Germinal center (tissue), 1 donor: ENCODE results near the gene ESR2.
"Not testable (repeated sequence)": the region's sequence is repeated elsewhere in the genome, so short reads cannot be mapped to it uniquely, and the experiment has no call there.

Experiments
- DNase-seq: peaks from one replicate; pipeline ENCODE4 v3.0.0; 2012; ENCODE audit warnings: mixed read lengths, low spot score

The ESR2 gene

DNA sequence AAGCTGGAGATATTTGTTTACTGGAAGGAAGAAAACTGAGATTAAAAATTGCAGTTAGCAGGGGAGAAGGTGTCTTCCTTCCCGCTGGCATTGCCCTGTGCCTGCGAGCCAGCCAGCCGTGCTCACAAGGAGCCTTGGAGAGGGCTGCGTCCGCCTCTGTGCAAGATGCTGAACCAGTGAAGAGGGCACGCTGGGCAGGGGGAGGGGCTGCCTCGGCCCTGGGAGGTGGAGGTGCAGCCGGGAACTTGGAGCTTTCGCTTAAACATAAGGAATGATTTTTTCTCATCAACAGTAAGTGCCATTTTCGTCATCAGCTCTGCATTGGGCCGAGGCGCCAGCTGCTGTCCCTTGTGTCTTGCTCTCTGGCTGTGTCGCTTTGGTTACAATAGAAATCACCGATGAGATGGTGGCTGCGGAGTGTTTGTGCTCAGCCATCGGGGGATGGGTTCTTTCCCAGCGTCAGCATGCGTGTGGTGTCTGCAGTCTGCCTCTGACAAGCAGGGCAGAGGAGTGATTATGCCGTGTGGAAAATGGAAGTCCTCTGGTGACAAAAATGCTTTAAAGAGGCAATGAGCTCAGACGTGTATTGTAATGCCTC is 97.3 kb downstream of the ESR2 start:
- DNase-seq: no peak

DNA sequence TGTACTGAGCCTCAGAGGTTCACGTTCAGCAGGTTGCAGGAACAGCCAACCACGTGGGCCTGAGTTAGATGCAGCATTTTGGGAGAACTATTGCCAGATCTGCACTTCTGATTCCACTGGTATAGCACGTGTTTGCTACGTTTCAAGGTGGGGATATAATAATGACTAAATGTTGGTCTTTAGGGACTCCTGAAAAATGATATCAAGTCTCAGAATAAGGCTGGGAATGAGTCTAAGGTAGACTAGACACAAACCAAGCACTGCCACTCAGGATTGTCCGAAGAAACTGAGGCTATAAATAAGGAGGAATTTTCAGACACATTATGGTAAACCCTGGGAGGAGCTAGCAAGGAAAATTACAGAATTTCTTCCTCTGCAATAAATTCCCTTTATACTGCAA is 98.1 kb downstream of the ESR2 start:
- DNase-seq: no peak

GRCh38 chr14:64195199-64195598 is 99.0 kb downstream of the ESR2 start:
- no peak for DNase-seq

DNA sequence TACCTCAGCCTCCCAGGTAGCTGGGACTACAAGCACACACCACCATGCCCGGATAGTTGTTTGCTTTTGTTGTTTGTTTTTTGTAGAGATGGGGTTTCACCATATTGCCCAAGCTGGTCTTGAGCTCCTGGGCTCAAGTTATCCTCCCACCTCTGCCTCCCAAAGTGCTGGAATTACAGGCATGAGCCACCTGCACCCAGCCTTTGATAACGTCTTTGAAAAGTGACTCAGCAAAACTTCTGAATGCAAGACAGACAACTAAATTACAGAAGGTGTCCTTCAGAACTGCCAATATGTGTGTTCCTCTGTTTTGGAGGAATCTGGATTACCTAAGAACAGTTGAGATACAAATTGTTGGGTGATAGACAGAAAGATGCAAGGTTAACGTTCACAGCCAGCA is 99.8 kb downstream of the ESR2 start:
- no peak for DNase-seq

GRCh38 chr14:64193821-64194220 is 100.3 kb downstream of the ESR2 start:
- no peak for DNase-seq

DNA sequence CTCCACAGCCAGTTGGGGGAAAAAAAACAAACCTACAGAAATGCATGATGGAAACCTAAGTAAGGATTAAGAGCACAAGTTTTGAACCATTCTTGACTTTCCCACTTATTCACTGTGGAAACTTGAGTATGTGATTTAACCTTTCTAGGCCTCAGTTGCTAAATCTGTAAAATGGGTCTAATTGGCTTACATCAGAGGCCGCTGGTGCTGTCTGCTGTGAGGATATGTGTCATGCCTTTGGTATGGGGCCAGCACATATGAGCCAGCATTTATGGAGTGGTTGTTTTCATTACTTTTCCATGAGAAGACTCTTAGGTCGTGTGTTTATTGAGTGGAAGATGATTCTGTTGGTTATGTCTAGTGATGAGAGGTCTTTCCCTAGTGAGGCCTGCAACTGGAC is 102.4 kb downstream of the ESR2 start:
- no peak for DNase-seq

- no peak for DNase-seq
Measured at GRCh38 chr14:64190974-64191502, 103.1 kb downstream of the ESR2 start.

GRCh38 chr14:64187331-64187730 is 106.8 kb downstream of the ESR2 start:
- no peak for DNase-seq

GRCh38 chr14:64186231-64187129 is 107.7 kb downstream of the ESR2 start:
- DNase-seq: no peak

GRCh38 chr14:64185184-64185583 is 109.0 kb downstream of the ESR2 start:
- DNase-seq: no peak

GRCh38 chr14:64184103-64184729 is 110.0 kb downstream of the ESR2 start:
- DNase-seq: no peak

GRCh38 chr14:64182908-64183307 is 111.3 kb downstream of the ESR2 start:
- not testable (repeated sequence) for DNase-seq

GRCh38 chr14:64178814-64179213 is 115.4 kb downstream of the ESR2 start:
- DNase-seq: no peak

GRCh38 chr14:64176330-64176729 is 117.8 kb downstream of the ESR2 start:
- no peak for DNase-seq

DNA sequence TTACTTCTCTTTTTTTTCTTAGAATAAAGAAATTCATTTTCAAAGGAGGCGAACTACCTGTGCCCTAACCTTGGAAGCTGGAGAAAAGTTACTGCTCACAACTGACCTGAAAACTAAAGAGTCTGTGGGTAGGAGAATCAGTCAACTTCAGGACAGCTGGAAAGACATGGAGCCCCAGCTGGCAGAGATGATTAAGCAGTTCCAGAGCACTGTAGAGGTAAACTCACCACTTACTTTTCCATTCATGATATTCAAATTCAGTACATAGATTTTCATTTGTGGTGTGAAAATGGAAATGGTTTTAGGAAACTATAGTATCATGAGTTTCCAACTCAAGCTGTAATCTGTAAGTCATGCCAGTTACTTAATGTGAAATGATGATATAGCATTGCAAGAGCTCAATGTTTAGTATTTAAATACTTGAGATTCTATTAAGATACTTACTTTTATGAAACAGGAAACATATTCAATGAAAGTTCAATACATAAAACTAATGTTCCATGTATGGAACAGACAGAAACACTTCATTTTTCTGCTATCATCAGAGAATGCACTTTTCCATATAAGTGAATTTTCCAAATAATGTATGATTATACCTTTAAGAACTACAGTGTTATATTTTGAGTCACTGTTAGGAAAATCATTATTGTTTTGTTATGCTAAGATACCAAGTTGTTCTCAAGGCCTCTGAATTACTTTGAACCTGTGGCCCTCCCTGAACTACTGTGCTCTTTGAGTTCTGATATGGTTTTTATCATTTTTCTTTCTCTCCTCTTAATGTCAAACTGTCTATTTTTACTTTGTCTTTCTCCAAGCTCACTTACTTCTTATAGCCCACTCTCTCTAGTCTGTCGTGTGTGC is 119.0 kb downstream of the ESR2 start:
- no peak for DNase-seq

DNA sequence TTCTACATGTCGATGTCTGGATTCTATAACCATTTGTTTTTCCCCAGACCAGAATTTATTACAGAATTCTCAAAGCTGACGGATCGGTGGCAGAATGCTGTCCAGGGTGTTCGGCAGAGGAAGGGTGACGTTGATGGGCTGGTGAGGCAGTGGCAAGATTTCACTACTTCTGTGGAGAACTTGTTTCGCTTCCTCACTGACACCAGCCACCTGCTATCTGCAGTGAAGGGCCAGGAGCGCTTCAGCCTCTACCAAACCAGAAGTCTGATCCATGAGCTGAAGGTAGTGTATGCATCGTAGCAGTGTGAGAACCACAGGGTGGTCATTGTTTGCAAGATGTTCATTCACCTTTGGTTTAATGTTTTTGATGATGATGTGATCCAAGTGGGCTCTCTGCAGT is 124.0 kb downstream of the ESR2 start:
- peak; percentile 20 for DNase-seq

DNA sequence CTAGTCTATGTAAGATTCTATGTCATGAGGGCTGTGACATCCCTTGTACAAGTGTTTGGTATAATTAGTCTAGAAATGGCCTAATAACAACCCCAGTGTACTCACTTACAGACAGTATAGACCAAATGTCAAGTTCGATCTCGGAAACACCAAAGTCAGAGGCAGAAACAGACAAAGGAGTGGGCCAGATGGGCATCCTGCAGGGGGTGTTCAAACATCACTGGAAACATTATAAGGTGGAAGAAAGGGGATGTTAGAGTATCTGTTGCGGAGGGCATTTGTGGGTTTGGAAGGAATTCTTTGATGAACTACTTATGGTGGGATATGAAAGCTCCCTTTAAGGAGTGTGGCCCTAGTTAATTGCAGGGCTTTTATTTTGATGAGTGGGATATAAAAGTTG is 134.6 kb downstream of the ESR2 start:
- DNase-seq: no peak

DNA sequence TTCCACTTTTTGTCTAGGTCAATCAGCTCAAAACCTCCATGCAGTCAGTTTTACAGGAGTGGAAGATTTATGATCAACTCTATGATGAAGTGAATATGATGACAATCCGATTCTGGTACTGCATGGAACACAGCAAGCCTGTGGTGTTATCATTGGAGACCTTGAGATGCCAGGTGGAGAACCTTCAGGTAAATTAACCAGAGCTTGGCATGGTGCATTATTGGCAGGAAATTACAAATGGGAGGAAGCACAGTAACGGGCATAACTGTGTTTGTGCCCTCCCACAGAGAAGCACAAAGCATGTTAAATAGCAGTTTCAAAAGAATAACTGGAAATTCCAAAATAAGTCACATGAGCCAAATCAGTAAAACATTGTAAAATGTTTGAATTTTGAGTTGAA is 135.6 kb downstream of the ESR2 start:
- DNase-seq: no peak

GRCh38 chr14:64149921-64150320 is 144.2 kb downstream of the ESR2 start:
- no peak for DNase-seq

DNA sequence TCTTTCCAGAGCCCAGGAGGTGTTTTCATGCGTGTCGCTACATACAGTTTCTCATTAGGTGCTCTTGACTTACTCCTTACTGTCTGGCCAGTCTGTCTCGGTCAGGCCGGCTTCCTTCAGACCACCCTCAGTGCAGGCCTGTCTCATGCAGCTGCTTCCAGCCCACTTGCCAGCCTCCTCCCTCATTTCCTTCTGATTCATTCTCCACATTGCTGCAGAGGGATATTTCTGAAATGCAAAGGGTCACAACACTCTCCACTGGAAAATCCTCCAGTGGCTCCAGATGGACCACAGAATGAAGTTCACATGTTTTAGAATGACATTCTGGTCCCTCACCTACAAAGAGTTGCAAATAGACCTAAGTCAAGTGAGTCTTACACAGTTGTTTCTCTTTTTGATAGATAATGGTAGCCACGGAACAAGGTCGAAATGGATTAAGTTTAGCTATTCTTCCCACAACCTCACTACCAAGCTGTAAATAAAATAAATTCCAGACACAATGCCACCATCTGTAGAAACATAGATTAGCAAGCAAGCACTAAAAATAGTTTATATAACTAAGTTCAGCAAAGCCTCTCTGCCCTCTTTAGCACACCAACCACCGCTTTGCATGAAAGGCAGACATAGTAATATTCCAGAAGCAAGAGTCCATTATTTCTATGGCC is 146.9 kb downstream of the ESR2 start:
- DNase-seq: no peak

DNA sequence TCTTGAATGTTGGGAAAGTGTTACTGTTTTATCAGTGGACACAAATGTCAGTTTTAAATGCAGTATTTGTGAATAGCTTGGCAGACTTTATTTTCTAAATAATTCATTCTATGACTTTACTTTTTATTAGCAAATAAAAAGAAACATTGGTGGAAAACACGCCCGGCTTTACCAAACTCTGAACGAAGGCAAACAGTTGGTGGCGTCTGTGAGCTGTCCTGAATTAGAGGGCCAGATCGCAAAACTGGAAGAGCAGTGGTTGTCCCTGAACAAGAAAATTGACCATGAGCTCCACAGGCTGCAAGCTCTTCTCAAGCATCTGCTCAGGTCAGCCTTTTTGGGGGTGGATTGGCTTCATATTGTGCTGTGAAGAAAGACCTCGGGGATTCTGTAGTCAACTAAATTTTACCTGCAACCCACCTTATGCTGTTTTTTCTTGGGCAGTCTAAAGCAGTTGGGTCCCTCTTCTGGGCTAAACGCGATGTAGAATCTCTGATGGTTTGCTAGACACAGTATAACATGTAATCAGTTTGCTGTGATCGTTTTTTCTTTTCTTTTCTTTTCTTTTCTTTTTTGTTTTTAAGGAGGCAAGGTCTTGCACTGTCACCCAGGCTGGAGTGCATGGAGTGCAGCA is 156.4 kb downstream of the ESR2 start:
- no peak for DNase-seq
